ENCODE results near the gene RPA1. TPM values are rescaled to one million over a fixed set of nuclear protein-coding genes. Genes with fewer than 3 reads are reported as not detected.
A peak's percentile ranks its signal among the peaks of the same experiment; 100 is the strongest.

Gene RPA1
- polyA plus RNA-seq, 1 experiment = 67.9 TPM

GRCh38 chr17:1898872-1899271 lies 69.1 kb downstream of the RPA1 start:
- POLR2A ChIA-PET = no interaction called here
- TF ChIP-seq, protein P1, sequence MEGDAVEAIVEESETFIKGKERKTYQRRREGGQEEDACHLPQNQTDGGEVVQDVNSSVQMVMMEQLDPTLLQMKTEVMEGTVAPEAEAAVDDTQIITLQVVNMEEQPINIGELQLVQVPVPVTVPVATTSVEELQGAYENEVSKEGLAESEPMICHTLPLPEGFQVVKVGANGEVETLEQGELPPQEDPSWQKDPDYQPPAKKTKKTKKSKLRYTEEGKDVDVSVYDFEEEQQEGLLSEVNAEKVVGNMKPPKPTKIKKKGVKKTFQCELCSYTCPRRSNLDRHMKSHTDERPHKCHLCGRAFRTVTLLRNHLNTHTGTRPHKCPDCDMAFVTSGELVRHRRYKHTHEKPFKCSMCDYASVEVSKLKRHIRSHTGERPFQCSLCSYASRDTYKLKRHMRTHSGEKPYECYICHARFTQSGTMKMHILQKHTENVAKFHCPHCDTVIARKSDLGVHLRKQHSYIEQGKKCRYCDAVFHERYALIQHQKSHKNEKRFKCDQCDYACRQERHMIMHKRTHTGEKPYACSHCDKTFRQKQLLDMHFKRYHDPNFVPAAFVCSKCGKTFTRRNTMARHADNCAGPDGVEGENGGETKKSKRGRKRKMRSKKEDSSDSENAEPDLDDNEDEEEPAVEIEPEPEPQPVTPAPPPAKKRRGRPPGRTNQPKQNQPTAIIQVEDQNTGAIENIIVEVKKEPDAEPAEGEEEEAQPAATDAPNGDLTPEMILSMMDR (IDR thresholded peaks at IDR 0.05; ENCODE audit: insufficient read depth, low read depth, low read length) = no peak
- Histone ChIP-seq H3K27me3 (ENCODE audit: control insufficient read depth, insufficient read depth, low read length) (no peaks in the 10 kb centered on the region), H3K4me3 (ENCODE audit: low read depth, low read length) (no peak overlapping the region), H3K36me3 (ENCODE audit: control insufficient read depth, insufficient read depth, low read length) (peaks cover 11% of the 10 kb centered on the region)
- no peak for DNase-seq (ENCODE audit: low read depth)
- CTCF ChIA-PET = no interaction called here

GRCh38 chr17:1899403-1900000 lies 69.7 kb downstream of the RPA1 start:
- Histone ChIP-seq H3K4me3 (ENCODE audit: low read depth, low read length) (no peak overlapping the region), H3K27me3 (ENCODE audit: control insufficient read depth, insufficient read depth, low read length) (no peaks in the 10 kb centered on the region; the same call in 1 of the 2 replicates), H3K36me3 (ENCODE audit: control insufficient read depth, insufficient read depth, low read length) (peaks cover 11% of the 10 kb centered on the region)
- ChIA-PET CTCF (interaction anchor here (3.3 kb wide), 1 partner anchor 126 kb away, joined by 12 read pairs; the partner anchor contains the start of gene RTN4RL1), POLR2A (no interaction called here)
- TF ChIP-seq, protein P1 (IDR thresholded peaks at IDR 0.05; ENCODE audit: insufficient read depth, low read depth, low read length) = peak; percentile 34; the same call in 1 of the 2 replicates
- DNase-seq (ENCODE audit: low read depth) = no peak

GRCh38 chr17:1904273-1905182 lies 74.7 kb downstream of the RPA1 start:
- H3K4me3 ChIP-seq (ENCODE audit: low read depth, low read length) = no peak overlapping the region
- POLR2A ChIA-PET = no interaction called here
- TF ChIP-seq, protein P1 (IDR thresholded peaks at IDR 0.05; ENCODE audit: insufficient read depth, low read depth, low read length) = no peak
- H3K27me3 ChIP-seq (ENCODE audit: control insufficient read depth, insufficient read depth, low read length) = peaks cover 13% of the 10 kb centered on the region
- no peak for DNase-seq (ENCODE audit: low read depth)
- H3K36me3 ChIP-seq (ENCODE audit: control insufficient read depth, insufficient read depth, low read length) = no peaks in the 10 kb centered on the region
- CTCF ChIA-PET = interaction anchor here (0.6 to 3.5 kb wide), 5 partner anchors 22 to 340 kb away, joined by 3 to 28 read pairs (median 3); partner anchors contain the start of gene RTN4RL1

DNA sequence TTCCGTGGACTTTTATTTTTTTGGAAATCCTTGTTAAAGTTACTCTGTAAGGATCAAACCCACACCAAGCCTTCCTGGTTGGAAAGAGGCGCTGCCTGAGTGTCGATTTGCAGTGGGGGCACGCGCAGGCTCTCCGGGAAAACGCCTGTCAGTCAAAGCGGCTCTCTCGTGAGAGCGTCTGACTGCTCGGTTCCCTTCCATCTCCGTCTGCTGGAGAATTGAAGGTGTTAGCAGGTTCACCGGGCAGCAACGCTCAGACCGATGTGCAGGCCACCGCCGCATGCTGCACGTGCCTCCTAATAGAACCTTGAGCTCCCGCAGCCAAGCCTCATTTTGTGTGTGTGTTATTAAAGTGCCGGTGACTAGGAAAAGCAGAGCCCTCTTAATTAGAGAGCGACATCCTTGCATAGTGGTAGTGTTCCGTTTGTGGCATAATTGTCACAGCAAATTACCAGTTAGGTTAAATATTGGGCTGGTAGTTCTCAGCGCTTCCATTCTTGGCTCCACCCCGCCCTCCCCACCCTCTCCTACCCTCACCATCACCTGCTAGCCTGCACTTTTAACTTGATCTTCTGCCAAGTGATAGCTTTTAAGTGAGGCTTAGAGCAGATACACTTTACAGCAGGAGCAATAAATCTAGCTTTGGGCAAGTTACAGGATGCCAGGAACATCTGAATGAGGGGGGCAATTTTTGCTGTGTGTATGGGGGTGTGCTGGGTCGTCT lies 75.5 kb downstream of the RPA1 start:
- no peaks in the 10 kb centered on the region for H3K36me3 ChIP-seq (ENCODE audit: control insufficient read depth, insufficient read depth, low read length)
- H3K4me3 ChIP-seq (ENCODE audit: low read depth, low read length) = no peak overlapping the region
- TF ChIP-seq, protein P1 (IDR thresholded peaks at IDR 0.05; ENCODE audit: insufficient read depth, low read depth, low read length) = no peak
- peaks cover 20% of the 10 kb centered on the region for H3K27me3 ChIP-seq (ENCODE audit: control insufficient read depth, insufficient read depth, low read length)
- POLR2A ChIA-PET = no interaction called here
- DNase-seq (ENCODE audit: low read depth) = no peak
- CTCF ChIA-PET = interaction anchor here (1.2 to 3.5 kb wide), 4 partner anchors 14 to 120 kb away, joined by 3 to 28 read pairs (median 4); partner anchors contain the start of gene RTN4RL1

Data from BJ (cell line).